Stimulated activated CD8-positive, alpha-beta memory T cell treated with anti-CD3 and anti-CD28 coated beads, Interleukin-7, amount 100 ng/mL, for 48 hours (primary cell): ENCODE measurements around the gene NXN.
"Not testable (repeated sequence)": the region's sequence is repeated elsewhere in the genome, so short reads cannot be mapped to it uniquely, and the experiment has no call there.

Source experiments
- DNase-seq, 2 donors: peaks; one replicate each; pipeline ENCODE4 v3.0.0-alpha.2; 2020; ENCODE audit warnings: low read depth in 1 of 2; ENCODE audit errors: extremely low read depth in 1 of 2

Gene NXN

DNA sequence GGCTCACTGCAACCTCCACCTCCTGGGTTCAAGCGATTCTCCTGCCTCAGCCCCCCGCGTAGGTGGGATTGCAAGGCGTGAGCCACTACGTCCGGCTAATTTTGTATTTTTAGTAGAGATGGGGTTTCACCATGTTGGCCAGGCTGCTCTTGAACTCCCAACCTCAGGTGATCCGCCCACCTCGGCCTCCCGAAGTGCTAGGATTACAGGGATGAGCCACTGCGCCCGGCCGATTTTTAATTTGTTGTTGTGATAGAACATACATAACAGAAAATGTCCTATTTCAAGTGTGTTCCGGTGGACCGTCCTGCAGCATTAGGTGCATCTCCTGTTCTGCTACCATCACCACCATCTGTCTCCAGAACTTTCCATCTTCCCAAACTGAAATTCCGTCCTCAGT lies 55.3 kb downstream of the NXN start:
- not testable (repeated sequence) for DNase-seq

DNA sequence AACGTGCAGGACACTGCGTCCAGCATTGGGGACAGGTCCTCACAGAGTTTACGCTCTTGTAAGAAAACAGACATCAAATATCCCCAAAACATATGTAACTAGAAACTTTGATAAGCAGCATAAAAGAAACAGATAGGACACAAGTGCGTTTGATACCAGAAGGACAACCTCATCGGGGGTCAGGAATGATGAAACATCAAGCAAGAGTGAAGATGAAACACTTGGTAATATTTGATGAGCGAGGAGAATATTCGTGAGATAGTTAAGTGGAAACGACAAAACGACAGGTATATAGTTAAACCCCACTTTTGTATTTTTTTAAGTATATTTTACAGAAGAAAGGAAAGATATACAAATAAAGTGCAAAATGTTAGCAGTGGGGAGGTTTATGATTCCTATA lies 55.9 kb downstream of the NXN start:
- no peak for DNase-seq

GRCh38 chr17:921161-921560 lies 58.4 kb downstream of the NXN start:
- DNase-seq: no peak

DNA sequence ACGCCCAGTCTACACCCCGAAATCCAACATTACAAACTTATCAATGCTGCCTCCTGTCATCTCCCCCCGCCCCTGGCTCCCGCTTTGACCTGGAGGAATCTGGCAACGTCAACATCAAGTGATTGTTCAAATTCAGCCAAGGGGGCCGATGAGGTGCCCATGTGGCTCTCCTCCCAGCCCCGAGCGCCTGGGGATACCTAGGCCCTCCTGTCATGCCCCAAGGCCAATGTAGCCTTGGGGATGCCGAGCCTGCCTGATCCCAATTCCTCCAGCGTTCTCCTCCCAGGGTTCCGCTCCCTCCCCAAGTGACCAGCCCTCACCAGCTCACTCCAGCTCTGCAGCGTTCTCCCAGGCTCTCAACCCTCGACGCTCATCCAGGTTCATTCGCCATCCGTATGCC lies 59.4 kb downstream of the NXN start:
- DNase-seq: no peak

DNA sequence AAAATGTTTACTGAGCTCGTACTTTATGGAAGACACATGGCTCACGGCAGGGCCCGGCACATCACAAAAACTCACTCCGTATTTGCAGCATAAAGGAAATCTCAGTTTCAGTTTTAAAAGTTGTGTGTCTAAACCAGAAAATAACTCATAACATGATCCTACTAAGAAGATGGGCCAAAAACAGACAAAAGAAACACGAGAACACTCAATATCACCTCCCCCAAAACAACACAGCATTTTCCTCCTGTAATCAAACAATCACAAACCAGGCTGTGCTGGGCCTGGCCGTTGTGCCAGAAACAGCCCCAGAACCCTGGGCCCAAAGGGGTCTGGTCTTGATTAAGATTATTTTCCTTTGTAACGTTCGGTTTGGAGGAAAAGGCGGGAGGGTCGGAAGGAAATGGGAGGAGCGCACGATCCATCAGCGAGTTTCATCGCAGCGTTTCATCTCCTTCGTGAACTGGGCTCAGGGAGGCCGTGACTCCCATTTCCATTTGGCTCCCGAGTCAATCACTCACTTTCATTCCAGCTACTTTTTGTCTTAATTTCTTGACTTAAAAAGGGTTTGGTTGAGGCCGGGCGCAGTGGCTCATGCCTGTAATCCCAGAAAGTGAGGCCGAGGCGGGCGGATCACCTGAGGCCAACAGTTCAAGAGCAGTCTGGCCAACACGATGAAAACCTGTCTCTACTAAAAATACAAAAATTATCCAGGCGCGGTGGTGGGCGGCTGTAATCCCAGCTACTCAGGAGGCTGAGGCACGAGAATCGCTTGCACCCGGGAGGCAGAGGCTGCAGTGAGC lies 61.4 kb downstream of the NXN start:
- no peak for DNase-seq

GRCh38 chr17:917391-917811 lies 62.2 kb downstream of the NXN start:
- no peak for DNase-seq

- DNase-seq: no peak
Measured at GRCh38 chr17:916315-916714, 63.3 kb downstream of the NXN start.

- DNase-seq: no peak
Measured at GRCh38 chr17:915538-916201, 63.9 kb downstream of the NXN start.

DNA sequence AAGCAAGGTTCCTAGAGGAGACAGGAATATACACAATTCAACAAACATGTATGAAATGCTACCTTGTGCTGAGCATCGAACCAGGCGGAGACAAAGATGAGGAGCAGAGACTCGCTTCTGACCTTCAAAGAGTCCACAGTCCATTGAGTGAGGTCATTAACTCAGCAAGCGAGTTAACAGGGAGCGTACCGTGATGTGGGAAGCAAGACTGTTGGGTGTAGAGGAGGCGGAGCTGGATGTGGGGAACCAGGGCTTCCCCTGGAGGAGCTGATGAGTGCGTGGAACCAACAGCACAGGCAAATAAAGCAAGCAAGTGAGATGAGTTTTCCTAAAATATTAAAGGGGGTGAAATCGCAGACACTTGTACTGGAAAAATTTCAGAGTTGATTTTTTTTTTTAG lies 65.0 kb downstream of the NXN start:
- DNase-seq: no peak

- DNase-seq: no peak
Measured at GRCh38 chr17:913207-913606, 66.4 kb downstream of the NXN start.

DNA sequence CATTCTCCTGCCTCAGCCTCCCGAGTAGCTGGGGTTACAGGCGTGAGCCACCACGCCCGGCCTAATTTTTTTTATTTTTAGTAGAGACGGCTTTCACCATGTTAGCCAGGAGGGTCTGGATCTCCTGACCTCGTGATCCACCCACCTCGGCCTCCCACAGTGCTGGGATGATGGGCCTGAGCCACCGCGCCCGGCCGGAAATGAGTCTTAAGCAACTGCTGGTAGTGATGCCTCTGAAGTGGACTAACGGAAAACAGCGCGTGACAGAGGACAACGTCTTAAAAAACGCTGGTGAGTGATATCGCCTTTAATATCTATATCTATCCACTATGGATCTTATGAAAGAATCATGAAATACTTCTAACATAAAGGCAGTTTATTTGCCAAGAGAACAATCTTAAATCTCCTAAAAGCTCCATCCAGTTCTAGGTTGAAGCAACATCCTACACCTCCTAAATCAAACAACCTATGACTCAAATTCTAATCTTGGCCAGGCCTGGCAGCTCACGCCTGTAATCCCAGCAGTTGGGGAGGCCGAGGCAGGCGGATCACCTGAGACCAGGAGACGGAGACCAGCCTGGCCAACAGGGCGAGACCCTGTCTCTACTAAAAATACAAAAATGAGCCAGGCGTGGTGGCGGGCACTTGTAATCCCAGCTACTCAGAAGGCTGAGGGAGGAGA lies 69.8 kb downstream of the NXN start:
- DNase-seq: no peak

- no peak for DNase-seq
Measured at GRCh38 chr17:907725-908124, 71.9 kb downstream of the NXN start.

- DNase-seq: not testable (repeated sequence)
Measured at GRCh38 chr17:905708-906107, 73.9 kb downstream of the NXN start.

- DNase-seq: no peak
Measured at GRCh38 chr17:903691-904481, 75.7 kb downstream of the NXN start.

- DNase-seq: no peak
Measured at GRCh38 chr17:902463-902862, 77.1 kb downstream of the NXN start.

DNA sequence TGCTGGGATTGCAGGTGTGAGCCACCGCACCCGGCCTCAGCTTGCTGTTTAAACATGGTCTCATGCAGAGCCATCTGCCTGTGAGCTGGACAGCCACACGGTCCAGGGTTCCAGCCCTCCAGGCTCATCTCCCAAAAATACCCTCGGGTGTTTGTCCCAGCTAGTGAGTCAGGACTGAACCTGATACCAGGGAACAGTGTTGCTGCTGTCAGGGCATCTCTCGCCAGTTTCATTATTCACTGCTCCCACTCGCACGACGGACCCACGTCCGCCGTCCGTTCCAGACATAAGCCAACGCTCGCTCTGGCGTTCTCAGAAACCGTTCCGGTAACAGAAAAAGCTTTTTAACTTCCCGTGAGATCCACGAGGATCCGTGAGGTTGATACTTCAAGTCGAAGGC lies 77.6 kb downstream of the NXN start:
- no peak for DNase-seq

GRCh38 chr17:901191-901950 lies 78.2 kb downstream of the NXN start:
- DNase-seq: no peak

GRCh38 chr17:900336-900934 lies 79.1 kb downstream of the NXN start:
- DNase-seq: no peak

DNA sequence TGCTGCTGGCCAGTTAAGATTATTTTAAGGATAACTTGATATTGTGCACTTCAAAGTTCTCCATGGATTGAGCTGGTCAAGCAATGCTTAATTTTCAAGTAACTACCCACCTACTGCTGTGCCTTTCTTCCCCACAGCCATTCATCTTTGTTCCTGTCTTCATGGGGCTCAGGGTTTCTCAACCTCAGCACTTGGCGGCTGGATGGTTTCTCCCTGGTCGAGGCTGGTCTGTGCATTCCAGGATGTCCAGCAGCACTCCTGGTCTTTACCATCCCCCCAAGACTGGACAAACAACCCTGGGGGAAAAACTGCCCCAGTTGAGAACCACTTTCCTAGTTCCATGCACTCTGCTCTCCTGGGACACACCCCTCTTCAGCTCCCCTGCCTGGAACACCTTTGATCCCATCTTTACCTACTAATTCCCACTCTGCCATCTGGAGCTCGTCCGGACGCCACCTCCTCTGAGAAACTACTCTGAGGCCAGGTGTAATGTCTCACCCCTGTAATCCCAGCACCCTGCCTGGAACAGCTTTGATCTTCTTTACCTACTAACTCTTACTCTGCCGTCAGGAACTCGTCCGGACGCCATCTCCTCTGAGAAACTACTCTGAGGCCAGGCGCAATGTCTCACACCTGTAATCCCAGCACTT lies 81.5 kb downstream of the NXN start:
- DNase-seq: no peak
